B cell (primary cell): ENCODE measurements around the gene SH3GL1. TPM values are rescaled to one million over a fixed set of nuclear protein-coding genes. Genes with fewer than 3 reads are reported as not detected.

Experiments
- ATAC-seq: fragments of 200-7000 bp; cut with Tn5 transposase; one replicate; pipeline ENCODE4 v1.10.0; 2021; ENCODE audit warnings: low read depth, mild to moderate bottlenecking, moderate number of reproducible peaks, moderate library complexity
- CTCF ChIA-PET: fragments of 350-600 bp; sonication (Branson Sonifier 250); formaldehyde crosslinking; loops from one replicate; lab custom pipeline; 2021; ENCODE audit warnings: antibody characterized with exemption, inconsistent platforms; lab: Charles Lee
- POLR2A ChIA-PET: fragments of 350-600 bp; sonication (Branson Sonifier 250); formaldehyde crosslinking; loops from one replicate; lab custom pipeline; 2021; ENCODE audit warnings: antibody characterized with exemption; lab: Charles Lee
- DNase-seq: peaks from one replicate; pipeline ENCODE4 v3.0.0; 2013
- H2AFZ ChIP-seq: 2 replicates; pipeline ENCODE4 v1.6.1; 2012; ENCODE audit warnings: mild to moderate bottlenecking, low read depth, low read length; ENCODE audit not compliant: insufficient read depth, poor library complexity, severe bottlenecking
- H3K27ac ChIP-seq, 2 donors: 1 replicate in 1 of 2; 2 replicates in 1 of 2; pipeline ENCODE4 v1.5.1; 2012 to 2013; ENCODE audit warnings: low read length in 2 of 2, mild to moderate bottlenecking in 2 of 2, moderate library complexity in 1 of 2
- H3K27me3 ChIP-seq, 4 experiments: fragments of 200-600 bp in 1 of 4; sonication (generic) in 1 of 4; replicated peaks in 1 of 4; 1 replicate in 2 of 4; 2 replicates in 2 of 4; pipeline versions ENCODE4 v1.6.1 to v1.7.0; 2013 to 2016; ENCODE audit warnings: low read length in 3 of 4, mild to moderate bottlenecking in 2 of 4, mixed read lengths in 1 of 4, moderate library complexity in 1 of 4; ENCODE audit not compliant: insufficient read depth in 4 of 4, control insufficient read depth in 3 of 4; ENCODE audit errors: control extremely low read depth in 1 of 4
- H3K36me3 ChIP-seq, 2 experiments: replicated peaks in 1 of 2; 1 replicate in 1 of 2; 2 replicates in 1 of 2; pipeline versions ENCODE4 v1.6.1 to v1.7.1; 2013; ENCODE audit warnings: low read length in 1 of 2; ENCODE audit not compliant: insufficient read depth in 2 of 2, control insufficient read depth in 1 of 2; ENCODE audit errors: control extremely low read depth in 1 of 2, extremely low read depth in 1 of 2
- H3K4me1 ChIP-seq, 2 donors: fragments of 200-600 bp in 1 of 2; sonication (generic) in 1 of 2; 1 replicate in 1 of 2; 2 replicates in 1 of 2; pipeline versions ENCODE4 v1.5.1 to v1.6.1; 2013 to 2017; ENCODE audit warnings: low read length in 2 of 2; ENCODE audit not compliant: control insufficient read depth in 2 of 2, insufficient read depth in 2 of 2
- H3K4me2 ChIP-seq: replicated peaks from 2 replicates; pipeline ENCODE3; 2012; ENCODE audit warnings: mild to moderate bottlenecking, low read depth, low read length; ENCODE audit not compliant: poor library complexity, severe bottlenecking
- H3K4me3 ChIP-seq, 5 experiments: fragments of 200-600 bp in 1 of 5; sonication (generic) in 1 of 5; 1 replicate in 3 of 5; 2 replicates in 2 of 5; pipeline versions ENCODE4 v1.5.1 to v1.7.0; 2011 to 2016; ENCODE audit warnings: low read length in 4 of 5, mild to moderate bottlenecking in 4 of 5, low read depth in 2 of 5, control low read depth in 1 of 5, moderate library complexity in 1 of 5; ENCODE audit not compliant: insufficient read depth in 1 of 5; ENCODE audit errors: control extremely low read depth in 1 of 5, extremely low read depth in 1 of 5
- H3K79me2 ChIP-seq: fragments of 200-600 bp; sonication (generic); one replicate; pipeline ENCODE4 v1.6.0; 2016; ENCODE audit warnings: low read length; ENCODE audit not compliant: control insufficient read depth, insufficient read depth
- H3K9ac ChIP-seq: fragments of 200-600 bp; sonication (generic); 2 replicates; pipeline ENCODE4 v1.6.1; 2017; ENCODE audit warnings: mild to moderate bottlenecking, low read length, moderate library complexity
- H3K9me3 ChIP-seq, 3 donors: one replicate each; pipeline versions ENCODE4 v1.6.1 to v1.7.1; 2013; ENCODE audit warnings: low read length in 2 of 3; ENCODE audit not compliant: control insufficient read depth in 2 of 3, insufficient read depth in 1 of 3; ENCODE audit errors: control extremely low read depth in 1 of 3
- H4K20me1 ChIP-seq: 2 replicates; pipeline ENCODE4 v1.6.0; 2012; ENCODE audit warnings: mild to moderate bottlenecking, low read length; ENCODE audit not compliant: insufficient read depth, control insufficient read depth, poor library complexity, severe bottlenecking
- H3K27ac Mint-ChIP-seq: one replicate; pipeline ENCODE4 v1.8.0; 2021; ENCODE audit warnings: mixed read lengths
- H3K27me3 Mint-ChIP-seq: one replicate; pipeline ENCODE4 v1.8.0; 2021; ENCODE audit warnings: mixed read lengths
- H3K4me1 Mint-ChIP-seq: one replicate; pipeline ENCODE4 v1.8.0; 2021; ENCODE audit warnings: mixed read lengths
- H3K4me3 Mint-ChIP-seq: one replicate; pipeline ENCODE4 v1.8.0; 2021; ENCODE audit warnings: mixed read lengths
- H3K9me3 Mint-ChIP-seq: one replicate; pipeline ENCODE4 v1.8.0; 2022; ENCODE audit warnings: mixed read lengths; ENCODE audit not compliant: insufficient read depth
- CTCF ChIP-seq: fragments of 200-600 bp; IDR thresholded peaks from one replicate; pipeline ENCODE4 v1.8.0; 2022; ENCODE audit warnings: antibody characterized with exemption, mild to moderate bottlenecking
- EZH2 ChIP-seq: IDR thresholded peaks from 2 replicates; pipeline ENCODE4 v1.6.1; 2012; ENCODE audit warnings: borderline replicate concordance, low read depth, mild to moderate bottlenecking, moderate library complexity, low read length; ENCODE audit not compliant: insufficient read depth, poor library complexity, severe bottlenecking
- WGBS: methylation state at CpG from one replicate; pipeline ENCODE4 v1.1.5; 2013; ENCODE audit warnings: missing lambda C conversion rate; ENCODE audit not compliant: insufficient coverage; 5-methylcytosine and 5-hydroxymethylcytosine counted together
- intact Hi-C: fragments of 100-400 bp; cut with micrococcal nuclease; formaldehyde crosslinking; loops from one replicate; pipeline ENCODE4 v1.10.0; 2022
- polyA plus RNA-seq: library from polyadenylated mRNA; depleted of rRNA; stranded (reverse); fragments of >200 nt; gene quantifications from 2 replicates; pipeline ENCODE4 v1.2.3, GENCODE V29; 2012
- total RNA-seq, 2 donors: library from RNA; stranded (reverse); fragments of 120-200 nt in 1 of 2; gene quantifications; 1 replicate in 1 of 2; 2 replicates in 1 of 2; pipeline versions ENCODE4 v1.2.3 to v1.2.4, GENCODE V29; 2013 to 2022

SH3GL1 gene
- total and polyA plus RNA-seq, 2 donors (not counting 1 experiment from before 2014, with no cell fraction given), result 37.2 to 42.4 TPM

GRCh38 chr19:4367336-4367723 lies 33.0 kb downstream of the SH3GL1 start:
- Histone ChIP-seq H3K27me3 (no peaks in the 10 kb centered on the region), H3K4me3 (no peak overlapping the region), H3K9me3 (no peaks in the 10 kb centered on the region), H3K27ac (peak overlapping the region; percentile 84 to 95), H3K4me1 (peaks cover 43 to 51% of the 10 kb centered on the region in 2 donors), H3K4me2 (no peak overlapping the region), H3K36me3 (peaks cover 0 to 38% of the 10 kb centered on the region in 2 experiments), H3K79me2 (peaks cover 17% of the 10 kb centered on the region), H3K9ac (no peak overlapping the region), H2AFZ (no peak overlapping the region), H4K20me1 (peaks cover 23% of the 10 kb centered on the region)
- no peak for ATAC-seq
- CTCF ChIA-PET, result interaction anchor here (0.9 to 2.1 kb wide), 5 partner anchors 10 to 33 kb away, joined by 3 to 14 read pairs (median 4); partner anchors contain the start of gene SH3GL1
- no peaks in the 10 kb centered on the region for H3K27me3 Mint-ChIP-seq
- POLR2A ChIA-PET, result interaction anchor here (0.7 to 1.3 kb wide), 3 partner anchors 8 to 37 kb away, joined by 3 to 4 read pairs (median 3); partner anchors contain the start of gene MPND
- TF ChIP-seq CTCF (no peak), EZH2 (no peak)
- intact Hi-C loops, result no loop called here
- no peak for DNase-seq
- no peak overlapping the region for H3K4me3 Mint-ChIP-seq
- WGBS, result 95% methylated on average over 9 of the region's 10 CpGs
- H3K4me1 Mint-ChIP-seq, result peaks cover 45% of the 10 kb centered on the region
- peak overlapping the region; percentile 96 for H3K27ac Mint-ChIP-seq
- no peaks in the 10 kb centered on the region for H3K9me3 Mint-ChIP-seq

GRCh38 chr19:4366666-4367335 lies 33.5 kb downstream of the SH3GL1 start:
- peaks cover 18% of the 10 kb centered on the region for H4K20me1 ChIP-seq
- H3K4me3 ChIP-seq, result no peak overlapping the region
- peaks cover 12% of the 10 kb centered on the region for H3K79me2 ChIP-seq
- ATAC-seq (no peak), DNase-seq (peak; percentile 27)
- Mint-ChIP-seq H3K4me1 (peaks cover 41% of the 10 kb centered on the region), H3K9me3 (no peaks in the 10 kb centered on the region), H3K4me3 (no peak overlapping the region), H3K27ac (peak overlapping the region; percentile 78), H3K27me3 (no peaks in the 10 kb centered on the region)
- peaks cover 0 to 43% of the 10 kb centered on the region in 2 experiments for H3K36me3 ChIP-seq
- no peak overlapping the region for H3K4me2 ChIP-seq
- H3K9me3 ChIP-seq, result no peaks in the 10 kb centered on the region
- peaks cover 38 to 45% of the 10 kb centered on the region in 2 donors for H3K4me1 ChIP-seq
- TF ChIP-seq EZH2 (no peak), CTCF (no peak)
- H2AFZ ChIP-seq, result no peak overlapping the region
- no peak overlapping the region for H3K9ac ChIP-seq
- WGBS, result 93% methylated on average over 9 of the region's 16 CpGs
- peak overlapping the region; percentile 84 to 95 for H3K27ac ChIP-seq
- H3K27me3 ChIP-seq, result no peaks in the 10 kb centered on the region
- ChIA-PET CTCF (interaction anchor here (0.9 to 2.1 kb wide), 5 partner anchors 9 to 33 kb away, joined by 3 to 14 read pairs (median 4); partner anchors contain the start of gene SH3GL1), POLR2A (interaction anchor here (0.7 to 1.3 kb wide), 4 partner anchors 9 to 104 kb away, joined by 3 to 10 read pairs (median 4); partner anchors contain the start of gene MPND)
- intact Hi-C loops, result no loop called here
